Mucosa of stomach (tissue), 1 donor: ENCODE results near the gene ZNF318.
"Not testable (repeated sequence)": the region's sequence is repeated elsewhere in the genome, so short reads cannot be mapped to it uniquely, and the experiment has no call there.

Experiments
- H3K27me3 ChIP-seq: one replicate; pipeline ENCODE4 v1.7.0; 2013; ENCODE audit warnings: mild to moderate bottlenecking, low read length; ENCODE audit not compliant: control insufficient read depth, insufficient read depth
- H3K36me3 ChIP-seq: one replicate; pipeline ENCODE4 v1.7.0; 2013; ENCODE audit warnings: low read length; ENCODE audit not compliant: control insufficient read depth, insufficient read depth
- H3K4me1 ChIP-seq: one replicate; pipeline ENCODE4 v1.7.0; 2013; ENCODE audit warnings: mild to moderate bottlenecking, low read length; ENCODE audit not compliant: control insufficient read depth, insufficient read depth
- H3K4me3 ChIP-seq: one replicate; pipeline ENCODE4 v1.7.0; 2013; ENCODE audit warnings: low read length
- H3K9ac ChIP-seq: one replicate; pipeline ENCODE4 v1.7.0; 2013; ENCODE audit warnings: mild to moderate bottlenecking, low read length, moderate library complexity
- H3K9me3 ChIP-seq: one replicate; pipeline ENCODE4 v1.7.0; 2013; ENCODE audit warnings: mild to moderate bottlenecking, low read length, moderate library complexity; ENCODE audit not compliant: control insufficient read depth
- donor health status: Pancreatic carcinoma.

ZNF318 gene

DNA sequence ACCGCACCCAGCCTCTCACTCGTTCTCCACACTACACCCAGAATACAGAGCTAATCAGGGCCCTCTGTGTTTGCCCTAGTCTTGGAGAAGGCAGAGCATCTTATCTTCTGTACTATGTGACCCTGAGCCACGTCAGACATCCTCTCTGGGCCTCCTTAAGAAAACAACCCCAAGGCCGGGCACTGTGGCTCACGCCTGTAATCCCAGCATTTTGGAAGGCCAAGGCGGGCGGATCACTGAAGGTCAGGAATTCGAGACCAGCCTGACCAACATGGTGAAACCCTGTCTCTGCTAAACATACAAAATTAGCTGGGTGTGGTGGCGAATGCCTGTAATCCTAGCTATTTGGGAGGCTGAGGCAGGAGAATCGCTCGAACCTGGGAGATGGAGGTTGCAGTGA, 66.4 kb downstream of the ZNF318 start:
- not testable (repeated sequence) for H3K9ac ChIP-seq, H3K9me3 ChIP-seq, H3K4me3 ChIP-seq, H3K4me1 ChIP-seq, H3K36me3 ChIP-seq
- peaks cover 10% of the 10 kb centered on the region for H3K27me3 ChIP-seq

DNA sequence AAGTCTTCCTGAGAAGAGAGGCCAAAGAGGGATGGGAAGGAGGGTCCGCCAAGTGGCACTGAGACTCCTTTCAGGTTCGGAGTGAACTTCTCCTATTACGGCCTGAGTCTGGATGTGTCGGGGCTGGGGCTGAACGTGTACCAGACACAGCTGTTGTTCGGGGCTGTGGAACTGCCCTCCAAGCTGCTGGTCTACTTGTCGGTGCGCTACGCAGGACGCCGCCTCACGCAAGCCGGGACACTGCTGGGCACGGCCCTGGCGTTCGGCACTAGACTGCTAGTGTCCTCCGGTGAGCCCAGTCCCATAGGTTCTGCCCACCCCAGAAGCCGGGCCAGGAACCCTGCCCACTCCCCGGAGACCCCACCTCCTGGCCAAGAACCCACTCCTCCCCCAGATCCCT, 67.3 kb downstream of the ZNF318 start:
- no peaks in the 10 kb centered on the region for H3K9me3 ChIP-seq
- H3K4me3 ChIP-seq = no peak overlapping the region
- H3K9ac ChIP-seq = no peak overlapping the region
- no peaks in the 10 kb centered on the region for H3K36me3 ChIP-seq
- no peaks in the 10 kb centered on the region for H3K4me1 ChIP-seq
- H3K27me3 ChIP-seq = peaks cover 11% of the 10 kb centered on the region

DNA sequence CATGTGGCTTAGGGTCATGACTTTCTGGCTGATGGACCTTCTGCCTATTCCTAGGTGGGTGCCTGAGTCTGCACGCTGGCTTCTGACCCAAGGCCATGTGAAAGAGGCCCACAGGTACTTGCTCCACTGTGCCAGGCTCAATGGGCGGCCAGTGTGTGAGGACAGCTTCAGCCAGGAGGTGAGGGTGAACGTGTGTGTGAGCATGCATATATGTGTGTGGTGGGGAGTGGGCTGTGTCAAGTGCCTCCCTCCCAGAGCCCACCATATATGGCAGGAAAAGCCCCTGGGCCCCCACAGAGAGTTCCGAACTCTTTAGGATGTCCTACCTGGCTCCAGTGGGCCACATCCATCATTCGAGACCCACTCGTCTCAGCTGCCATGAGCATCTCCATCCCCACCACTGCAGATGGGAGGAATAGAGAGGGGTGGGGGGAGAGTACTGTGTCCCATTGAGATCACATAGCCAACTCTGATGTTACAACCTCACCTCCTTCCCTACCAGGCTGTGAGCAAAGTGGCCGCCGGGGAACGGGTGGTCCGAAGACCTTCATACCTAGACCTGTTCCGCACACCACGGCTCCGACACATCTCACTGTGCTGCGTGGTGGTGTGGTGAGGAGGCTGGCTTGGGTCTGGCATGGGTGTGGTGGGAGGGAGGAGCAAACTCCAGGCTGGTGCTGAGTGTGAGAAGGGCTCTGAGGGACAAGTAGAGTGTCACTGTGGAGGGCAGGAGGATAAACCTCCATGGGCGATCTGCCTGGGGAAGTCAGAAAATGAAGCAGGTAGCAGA, 68.2 kb downstream of the ZNF318 start:
- Histone ChIP-seq H3K4me1 (no peaks in the 10 kb centered on the region), H3K4me3 (no peak overlapping the region), H3K9ac (no peak overlapping the region), H3K27me3 (peaks cover 11% of the 10 kb centered on the region), H3K9me3 (no peaks in the 10 kb centered on the region), H3K36me3 (no peaks in the 10 kb centered on the region)

DNA sequence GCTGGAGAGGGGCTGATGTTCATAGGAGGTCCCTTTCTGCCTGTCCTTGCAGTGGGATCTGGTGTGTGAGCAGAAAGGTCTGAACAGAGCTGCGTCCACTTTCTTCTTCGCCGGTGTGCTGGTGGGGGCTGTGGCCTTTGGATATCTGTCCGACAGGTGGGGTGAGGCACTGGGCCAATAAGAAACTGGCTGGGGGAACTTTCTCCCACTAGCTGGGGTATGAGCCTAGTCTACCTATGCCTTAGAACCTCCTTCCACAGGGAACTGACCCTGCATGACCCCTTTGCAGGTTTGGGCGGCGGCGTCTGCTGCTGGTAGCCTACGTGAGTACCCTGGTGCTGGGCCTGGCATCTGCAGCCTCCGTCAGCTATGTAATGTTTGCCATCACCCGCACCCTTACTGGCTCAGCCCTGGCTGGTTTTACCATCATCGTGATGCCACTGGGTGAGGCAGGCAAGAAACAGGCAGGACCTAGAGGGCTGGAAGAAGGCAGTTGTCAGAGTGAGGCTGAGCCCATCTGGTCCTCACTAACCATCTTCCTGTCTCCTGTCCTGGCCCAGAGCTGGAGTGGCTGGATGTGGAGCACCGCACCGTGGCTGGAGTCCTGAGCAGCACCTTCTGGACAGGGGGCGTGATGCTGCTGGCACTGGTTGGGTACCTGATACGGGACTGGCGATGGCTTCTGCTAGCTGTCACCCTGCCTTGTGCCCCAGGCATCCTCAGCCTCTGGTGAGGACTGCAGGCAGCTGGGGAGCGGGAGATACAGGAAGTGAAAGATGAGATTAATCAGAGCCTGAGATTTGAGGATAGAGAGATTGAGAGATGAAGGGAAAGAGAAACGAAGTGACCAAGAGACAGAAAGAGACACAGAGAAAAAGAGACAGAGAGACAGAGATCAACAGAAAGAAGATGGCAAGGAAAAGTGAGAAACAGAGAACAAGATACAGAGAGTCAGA, 69.8 kb downstream of the ZNF318 start:
- no peaks in the 10 kb centered on the region for H3K4me1 ChIP-seq
- H3K27me3 ChIP-seq = peaks cover 11% of the 10 kb centered on the region
- H3K9ac ChIP-seq = no peak overlapping the region
- no peaks in the 10 kb centered on the region for H3K9me3 ChIP-seq
- H3K36me3 ChIP-seq = no peaks in the 10 kb centered on the region
- H3K4me3 ChIP-seq = no peak overlapping the region

DNA sequence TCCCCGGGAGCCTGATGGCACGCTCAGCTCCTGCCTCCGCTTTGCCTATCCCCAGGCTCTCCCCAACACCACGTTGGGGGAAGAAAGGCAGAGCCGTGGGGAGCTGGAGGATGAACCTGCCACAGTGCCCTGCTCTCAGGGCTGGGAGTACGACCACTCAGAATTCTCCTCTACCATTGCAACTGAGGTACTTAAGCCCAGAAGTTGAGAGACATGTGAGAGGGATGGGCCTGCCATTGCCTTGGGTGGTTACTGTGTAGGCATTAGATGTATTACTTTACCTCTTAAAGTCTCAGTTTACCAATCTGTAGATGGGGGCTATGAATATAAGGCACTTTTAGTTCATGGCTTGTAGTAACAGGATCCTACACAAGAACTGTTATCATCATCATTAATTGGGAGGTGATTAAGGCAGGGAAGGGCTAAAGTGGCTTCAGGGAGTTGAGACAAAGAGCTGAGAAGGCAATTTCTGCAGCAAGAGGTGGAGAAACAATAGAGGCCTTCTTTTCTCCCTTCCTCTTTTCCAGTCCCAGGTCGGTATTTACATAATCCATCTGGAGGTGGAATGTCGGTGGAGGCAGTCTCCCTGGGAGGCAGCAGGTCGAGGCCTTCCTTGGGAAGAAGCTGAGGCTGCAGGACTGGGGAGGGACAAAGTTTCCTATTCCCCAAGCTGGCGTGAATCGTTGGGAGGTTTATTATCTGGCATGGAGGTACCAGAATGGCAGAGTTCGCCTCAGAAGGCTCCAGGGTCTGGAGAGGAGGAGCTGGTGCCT, 70.7 kb downstream of the ZNF318 start:
- Histone ChIP-seq H3K4me1 (no peaks in the 10 kb centered on the region), H3K4me3 (no peak overlapping the region), H3K9me3 (no peaks in the 10 kb centered on the region), H3K9ac (no peak overlapping the region), H3K27me3 (peaks cover 11% of the 10 kb centered on the region), H3K36me3 (no peaks in the 10 kb centered on the region)

DNA sequence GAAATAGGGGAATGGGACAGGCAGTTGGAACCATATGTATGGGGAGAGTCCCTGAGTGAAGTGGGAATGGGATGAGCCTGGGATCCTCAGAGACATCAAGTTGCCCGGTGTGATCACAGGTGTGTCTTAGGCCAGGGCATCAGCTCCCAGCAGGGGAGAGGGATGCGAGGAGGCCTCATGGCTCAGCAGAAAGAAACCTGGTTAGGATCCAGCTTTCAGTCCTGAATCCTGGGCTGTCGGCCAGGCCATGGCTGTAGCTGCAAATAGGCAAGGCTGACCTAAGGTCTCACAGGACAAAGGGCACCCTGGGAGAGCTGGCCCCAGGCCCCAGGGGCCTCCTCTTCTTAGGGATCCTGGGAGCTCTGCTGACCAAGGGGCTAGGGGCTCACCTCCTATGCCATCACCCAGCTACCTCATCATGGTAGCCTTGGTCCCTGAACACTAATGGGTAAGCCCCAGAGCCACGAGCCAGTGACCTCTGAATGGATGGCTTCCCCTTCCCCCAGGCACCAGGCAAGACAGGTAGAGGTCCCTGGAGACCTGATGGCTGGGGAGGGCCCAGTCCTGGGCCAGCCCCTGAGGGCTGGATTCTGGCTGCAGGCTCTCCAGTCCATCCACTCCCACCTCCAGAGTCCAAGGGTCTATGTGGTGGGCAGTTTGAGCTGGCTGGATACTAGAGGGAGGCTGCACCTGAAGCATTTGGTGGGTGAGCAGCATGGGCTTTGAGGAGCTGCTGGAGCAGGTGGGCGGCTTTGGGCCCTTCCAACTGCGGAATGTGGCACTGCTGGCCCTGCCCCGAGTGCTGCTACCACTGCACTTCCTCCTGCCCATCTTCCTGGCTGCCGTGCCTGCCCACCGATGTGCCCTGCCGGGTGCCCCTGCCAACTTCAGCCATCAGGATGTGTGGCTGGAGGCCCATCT, 71.5 kb downstream of the ZNF318 start, which contains the start of gene SLC22A7:
Gene SLC22A7, plus strand, starts transcription at position 617 of the 921 bp plus-strand sequence. Its CDS starts 99 bp downstream, at position 716.
- Histone ChIP-seq H3K9ac (no peak within 1 kb of the TSS), H3K27me3 (peaks cover 11% of the 10 kb centered on the region), H3K4me3 (no peak within 1 kb of the TSS), H3K9me3 (no peaks in the 10 kb centered on the region), H3K4me1 (no peaks in the 10 kb centered on the region), H3K36me3 (no peaks in the 10 kb centered on the region)

DNA sequence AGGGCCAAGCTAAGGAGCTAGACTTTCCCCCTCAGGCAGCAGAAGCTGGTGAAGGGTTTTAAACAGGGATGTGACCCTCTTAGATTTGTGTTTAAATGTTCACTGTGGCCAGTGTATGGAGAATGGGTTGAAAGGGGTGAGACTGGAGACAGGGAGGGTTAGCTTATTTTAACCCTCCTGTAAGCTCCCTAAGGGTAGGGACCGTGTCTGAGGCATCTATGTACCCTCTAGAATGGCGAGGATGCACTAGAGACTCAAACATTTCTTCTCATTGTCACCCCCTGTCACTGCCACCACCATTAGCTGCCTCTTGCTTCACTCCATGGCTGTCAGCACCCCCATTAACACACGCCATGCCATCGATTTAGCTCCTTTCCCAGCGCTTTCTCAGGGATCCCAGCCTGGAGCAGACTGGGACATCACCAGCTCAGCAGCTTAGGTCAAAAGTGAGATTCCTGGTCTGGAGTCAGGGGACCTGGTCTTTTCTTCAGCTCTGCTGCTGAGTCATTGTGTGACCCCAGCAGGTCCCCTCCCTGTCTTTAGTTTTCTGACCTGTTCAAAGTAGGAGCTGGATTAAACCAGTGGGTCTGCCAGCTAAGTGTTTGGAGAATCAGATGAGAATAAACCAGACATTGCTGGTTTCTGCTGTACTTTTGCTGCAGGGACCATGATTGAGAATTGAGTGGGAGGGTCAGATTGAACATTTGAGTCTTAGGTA, 72.5 kb downstream of the ZNF318 start:
- no peak overlapping the region for H3K4me3 ChIP-seq
- no peaks in the 10 kb centered on the region for H3K36me3 ChIP-seq
- H3K9ac ChIP-seq = no peak overlapping the region
- no peaks in the 10 kb centered on the region for H3K4me1 ChIP-seq
- H3K9me3 ChIP-seq = no peaks in the 10 kb centered on the region
- H3K27me3 ChIP-seq = peaks cover 11% of the 10 kb centered on the region

DNA sequence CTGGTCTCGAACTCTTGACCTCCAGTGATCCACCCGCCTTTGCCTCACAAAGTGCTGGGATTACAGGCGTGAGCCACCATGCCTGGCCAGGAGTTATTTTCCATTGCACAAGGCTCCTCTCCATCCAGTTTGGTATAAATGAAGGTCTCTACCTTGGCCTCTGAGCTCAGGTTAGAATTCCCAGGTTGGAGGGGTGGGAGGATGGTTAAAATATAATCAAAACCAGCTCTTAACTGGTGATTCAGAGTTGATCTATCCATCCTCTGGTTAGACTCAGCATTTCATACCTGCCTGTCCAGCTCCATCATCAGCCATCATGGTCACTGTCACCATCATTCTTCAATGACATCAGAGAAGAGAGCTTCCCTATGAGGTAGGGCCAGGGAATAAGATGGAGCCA, 74.0 kb downstream of the ZNF318 start:
- Histone ChIP-seq H3K9me3 (no peaks in the 10 kb centered on the region), H3K9ac (no peak overlapping the region), H3K4me1 (no peaks in the 10 kb centered on the region), H3K4me3 (no peak overlapping the region), H3K36me3 (no peaks in the 10 kb centered on the region), H3K27me3 (peaks cover 11% of the 10 kb centered on the region)

DNA sequence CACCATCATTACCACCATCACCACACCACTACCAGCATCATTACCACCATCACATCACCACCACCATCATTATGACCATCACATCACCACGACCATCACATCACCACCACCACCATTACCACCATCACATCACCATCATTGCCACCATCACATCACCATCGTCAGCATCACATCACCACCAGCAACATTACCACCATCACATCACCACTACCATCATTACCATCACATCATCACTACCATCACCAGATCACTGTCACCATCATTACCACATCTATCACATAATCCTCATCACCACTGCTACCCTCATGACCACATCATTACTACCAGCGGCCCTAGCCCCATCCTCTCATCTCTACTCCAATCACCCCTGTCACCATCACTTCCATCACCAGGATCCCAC, 74.9 kb downstream of the ZNF318 start:
- Histone ChIP-seq H3K4me3 (no peak overlapping the region), H3K9me3 (no peaks in the 10 kb centered on the region), H3K36me3 (no peaks in the 10 kb centered on the region), H3K27me3 (peaks cover 11% of the 10 kb centered on the region), H3K4me1 (no peaks in the 10 kb centered on the region), H3K9ac (no peak overlapping the region)

DNA sequence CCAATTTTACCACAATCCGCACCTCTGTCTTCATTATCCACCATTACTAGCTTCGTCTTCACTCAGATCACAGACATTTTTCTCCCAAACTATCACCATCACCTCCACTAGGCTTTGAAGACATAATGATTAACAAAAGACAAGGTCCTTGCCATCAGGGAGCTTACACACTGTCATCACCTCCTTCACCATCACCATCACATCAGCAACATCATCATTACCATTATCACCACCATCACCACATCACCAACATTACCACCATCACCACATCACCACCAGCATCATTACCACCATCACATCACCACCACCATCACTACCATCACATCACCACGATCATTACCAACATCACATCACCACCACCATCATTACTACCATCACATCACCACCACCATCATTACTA, 75.7 kb downstream of the ZNF318 start:
- H3K4me3 ChIP-seq = no peak overlapping the region
- no peaks in the 10 kb centered on the region for H3K9me3 ChIP-seq
- H3K36me3 ChIP-seq = no peaks in the 10 kb centered on the region
- H3K27me3 ChIP-seq = peaks cover 11% of the 10 kb centered on the region
- no peak overlapping the region for H3K9ac ChIP-seq
- no peaks in the 10 kb centered on the region for H3K4me1 ChIP-seq
